Activated T-cell treated with anti-CD3 and anti-CD28 coated beads for 48 hours (primary cell): ENCODE measurements around the gene C8G.

Source experiments
- DNase-seq: peaks from one replicate; pipeline ENCODE4 v3.0.0-alpha.2; 2020; ENCODE audit warnings: low read depth

Gene C8G

GRCh38 chr9:136982232-136983051, 37.4 kb downstream of the C8G start, which contains the start of gene LCNL1:
Gene LCNL1 (plus strand): TSS chr9:136982993. CDS start chr9:136983587, 594 bp downstream.
- DNase-seq: no peak

GRCh38 chr9:136983167-136983566, 38.1 kb downstream of the C8G start:
- no peak for DNase-seq

- no peak for DNase-seq
Observed at GRCh38 chr9:136983656-136984314, 38.7 kb downstream of the C8G start.

- no peak for DNase-seq
Observed at GRCh38 chr9:136984464-136985026, 39.5 kb downstream of the C8G start.

- DNase-seq: no peak
Observed at GRCh38 chr9:136985027-136985602, 40.1 kb downstream of the C8G start.

GRCh38 chr9:136985853-136986252, 40.8 kb downstream of the C8G start:
- no peak for DNase-seq

- no peak for DNase-seq
Observed at GRCh38 chr9:136988872-136989271, 43.8 kb downstream of the C8G start.

- DNase-seq: no peak
Observed at GRCh38 chr9:136990242-136990911, 45.3 kb downstream of the C8G start.

GRCh38 chr9:136991993-136992818, 47.2 kb downstream of the C8G start, which contains the start of gene PAXX:
Gene PAXX (plus strand): TSS chr9:136992422. CDS start chr9:136992444, 22 bp downstream.
- peak; percentile 97 for DNase-seq

- no peak for DNase-seq
Observed at GRCh38 chr9:136992819-136993369, 47.9 kb downstream of the C8G start.

- no peak for DNase-seq
Observed at GRCh38 chr9:136994180-136994887, 49.3 kb downstream of the C8G start.

GRCh38 chr9:136994888-136995230, 49.8 kb downstream of the C8G start:
- no peak for DNase-seq

- no peak for DNase-seq
Observed at GRCh38 chr9:136995362-136995761, 50.3 kb downstream of the C8G start.

- DNase-seq: no peak
Observed at GRCh38 chr9:136995772-136996311, 50.8 kb downstream of the C8G start.
